Stomach (tissue), 4 donors: Measurements from ENCODE around the gene BCL2L11.

Experiments used
- POLR2A ChIP-seq, 4 donors: fragments of 450-650 bp; IDR thresholded peaks; one replicate each; pipeline ENCODE4 v1.6.1; 2016; ENCODE audit warnings: antibody characterized with exemption in 4 of 4, control low read depth in 2 of 4, mild to moderate bottlenecking in 1 of 4, moderate library complexity in 1 of 4
- POLR2AphosphoS5 ChIP-seq, 3 donors: sonication (generic); formaldehyde crosslinking; IDR thresholded peaks; one replicate each; pipeline ENCODE4 v1.6.1; 2016; ENCODE audit warnings: antibody characterized with exemption in 3 of 3
- TF ChIP-seq, protein P1 (sequence below), 7 experiments: fragments of 450-650 bp in 4 of 7; fragments of 200-600 bp in 3 of 7; sonication (generic) in 3 of 7; IDR thresholded peaks; one replicate each; pipeline ENCODE4 v1.5.1; 2016 to 2019; ENCODE audit warnings: antibody characterized with exemption in 7 of 7, control low read depth in 2 of 7, mild to moderate bottlenecking in 1 of 7

DNA sequence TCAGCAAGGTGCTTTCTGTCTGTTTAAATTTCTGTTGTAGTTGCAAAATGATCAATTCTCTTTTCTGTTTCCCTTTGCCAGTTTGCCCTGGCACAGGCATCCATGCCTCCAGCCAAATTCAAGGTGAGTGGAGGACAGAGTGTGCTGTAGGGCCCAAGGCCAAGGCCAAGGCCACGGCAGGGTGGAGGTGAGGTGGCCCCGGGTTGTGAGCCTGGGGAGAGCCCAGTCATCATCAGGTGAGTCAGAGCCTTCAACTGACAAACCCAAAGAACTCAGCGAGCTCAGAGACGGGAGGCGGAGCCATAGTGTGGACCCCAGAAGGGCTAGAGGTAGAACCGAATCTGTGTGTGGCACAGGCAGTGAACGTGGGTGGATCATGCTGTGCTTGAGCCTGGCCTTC is 55.7 kb downstream of the BCL2L11 start:
- TF ChIP-seq POLR2AphosphoS5 (IDR thresholded peaks at IDR 0.05) (no peak), POLR2A (IDR thresholded peaks at IDR 0.05) (no peak)
- TF ChIP-seq, protein P1, sequence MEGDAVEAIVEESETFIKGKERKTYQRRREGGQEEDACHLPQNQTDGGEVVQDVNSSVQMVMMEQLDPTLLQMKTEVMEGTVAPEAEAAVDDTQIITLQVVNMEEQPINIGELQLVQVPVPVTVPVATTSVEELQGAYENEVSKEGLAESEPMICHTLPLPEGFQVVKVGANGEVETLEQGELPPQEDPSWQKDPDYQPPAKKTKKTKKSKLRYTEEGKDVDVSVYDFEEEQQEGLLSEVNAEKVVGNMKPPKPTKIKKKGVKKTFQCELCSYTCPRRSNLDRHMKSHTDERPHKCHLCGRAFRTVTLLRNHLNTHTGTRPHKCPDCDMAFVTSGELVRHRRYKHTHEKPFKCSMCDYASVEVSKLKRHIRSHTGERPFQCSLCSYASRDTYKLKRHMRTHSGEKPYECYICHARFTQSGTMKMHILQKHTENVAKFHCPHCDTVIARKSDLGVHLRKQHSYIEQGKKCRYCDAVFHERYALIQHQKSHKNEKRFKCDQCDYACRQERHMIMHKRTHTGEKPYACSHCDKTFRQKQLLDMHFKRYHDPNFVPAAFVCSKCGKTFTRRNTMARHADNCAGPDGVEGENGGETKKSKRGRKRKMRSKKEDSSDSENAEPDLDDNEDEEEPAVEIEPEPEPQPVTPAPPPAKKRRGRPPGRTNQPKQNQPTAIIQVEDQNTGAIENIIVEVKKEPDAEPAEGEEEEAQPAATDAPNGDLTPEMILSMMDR (IDR thresholded peaks at IDR 0.05) = no peak
